HUDEP-2 (cell line): ENCODE data around the gene TJP3.

Experiments
- DNase-seq, 76 experiments: peaks; one replicate each; lab custom pipeline; 2025; ENCODE audit not compliant: unreplicated experiment in 76 of 76; lab: John Stamatoyannopoulos, UW

TJP3 gene

DNA sequence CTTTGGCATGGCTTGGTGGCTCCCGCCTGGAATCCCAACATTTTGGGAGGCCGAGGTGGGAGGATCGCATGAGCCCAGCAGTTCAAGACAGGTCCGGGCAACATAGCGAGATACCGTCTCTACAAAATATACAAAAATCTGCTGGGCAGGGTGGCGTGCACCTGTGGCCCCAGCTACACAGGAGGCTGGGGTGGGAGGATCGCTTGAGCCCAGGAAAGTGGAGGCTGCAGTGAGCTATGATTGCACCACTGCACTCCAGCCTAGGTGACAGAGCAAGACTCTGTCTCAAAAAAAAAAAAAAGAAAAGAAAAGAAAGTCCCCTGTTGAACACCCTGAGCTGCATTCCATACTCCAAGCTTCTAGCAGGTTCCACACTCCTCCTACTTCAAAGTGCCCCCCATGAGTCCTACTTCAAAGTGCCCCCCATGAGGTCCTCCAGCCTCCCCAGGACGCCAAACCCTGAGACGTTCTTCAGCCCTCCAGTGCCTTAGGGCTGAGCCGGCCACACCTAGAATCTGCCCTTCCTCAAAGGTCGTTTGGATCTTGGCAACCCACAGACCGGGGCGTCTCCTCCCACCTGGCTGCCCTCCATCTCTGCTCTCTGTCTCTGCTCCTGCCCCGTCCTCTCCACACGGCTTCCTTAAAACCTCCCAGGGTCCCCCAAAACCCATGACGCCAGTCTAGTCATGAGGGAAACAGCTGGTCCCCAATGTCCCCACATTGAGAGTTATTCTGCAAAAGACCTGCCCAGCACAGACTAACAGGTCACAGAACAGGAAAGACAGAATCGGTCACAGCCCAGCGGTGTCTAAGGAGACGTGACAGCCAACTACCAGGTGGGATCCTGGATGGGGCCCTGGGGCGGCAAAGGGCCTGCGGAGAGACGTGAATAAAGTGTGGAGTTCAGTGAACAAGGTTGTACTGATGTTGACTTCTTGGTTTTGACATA, 4.8 kb downstream of the TJP3 start:
- DNase-seq, result peak in 6 of 76 experiments; percentile 5 to 35 (median 26)

- DNase-seq, result no peak
These were observed 8.0 kb downstream of the TJP3 start for GRCh38 chr19:3716147-3716668.

- DNase-seq, result no peak
These were observed 11.7 kb downstream of the TJP3 start for GRCh38 chr19:3719868-3720267.

GRCh38 chr19:3720349-3720917, 12.2 kb downstream of the TJP3 start:
- DNase-seq, result no peak

DNA sequence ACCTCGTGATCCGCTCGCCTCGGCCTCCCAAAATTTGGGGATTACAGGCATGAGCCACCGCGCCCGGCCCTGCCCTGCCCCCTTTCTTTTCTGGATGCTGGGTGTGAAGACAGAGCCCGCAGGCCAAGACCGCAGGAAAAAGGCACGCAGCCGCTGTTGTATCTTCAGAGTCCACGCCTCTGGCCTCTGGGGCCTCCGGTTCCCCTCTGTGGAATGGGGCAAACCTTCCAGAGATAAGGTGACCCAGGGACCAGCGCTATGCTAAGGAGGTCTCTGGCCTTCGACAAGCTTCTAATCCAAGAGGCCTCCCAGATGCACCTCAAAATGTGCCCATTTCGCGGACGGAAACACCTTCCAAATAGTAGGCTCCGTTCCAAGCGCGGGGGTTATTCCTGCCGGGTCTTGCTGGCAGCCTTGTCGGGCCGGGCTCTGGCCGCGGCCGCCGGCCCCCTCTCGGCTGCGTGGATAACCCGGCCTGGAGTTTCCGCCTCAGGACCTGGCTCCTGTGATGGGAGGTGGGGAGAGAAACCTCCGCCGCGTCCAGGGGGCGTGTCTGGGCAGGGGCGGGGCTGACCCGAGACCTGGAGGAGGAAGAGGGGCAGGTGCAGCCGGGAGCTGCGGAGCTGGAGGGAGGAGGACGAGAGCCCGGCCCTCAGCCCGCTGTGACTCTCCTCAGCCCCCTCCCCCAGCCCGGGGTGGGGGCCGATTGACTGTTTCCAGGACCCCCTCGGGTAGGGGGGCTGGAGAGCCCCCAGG, 13.1 kb downstream of the TJP3 start:
- peak in 67 of 76 experiments; percentile 23 to 95 (median 68) for DNase-seq

- no peak for DNase-seq
These were observed 13.8 kb downstream of the TJP3 start for GRCh38 chr19:3721887-3722442.

DNA sequence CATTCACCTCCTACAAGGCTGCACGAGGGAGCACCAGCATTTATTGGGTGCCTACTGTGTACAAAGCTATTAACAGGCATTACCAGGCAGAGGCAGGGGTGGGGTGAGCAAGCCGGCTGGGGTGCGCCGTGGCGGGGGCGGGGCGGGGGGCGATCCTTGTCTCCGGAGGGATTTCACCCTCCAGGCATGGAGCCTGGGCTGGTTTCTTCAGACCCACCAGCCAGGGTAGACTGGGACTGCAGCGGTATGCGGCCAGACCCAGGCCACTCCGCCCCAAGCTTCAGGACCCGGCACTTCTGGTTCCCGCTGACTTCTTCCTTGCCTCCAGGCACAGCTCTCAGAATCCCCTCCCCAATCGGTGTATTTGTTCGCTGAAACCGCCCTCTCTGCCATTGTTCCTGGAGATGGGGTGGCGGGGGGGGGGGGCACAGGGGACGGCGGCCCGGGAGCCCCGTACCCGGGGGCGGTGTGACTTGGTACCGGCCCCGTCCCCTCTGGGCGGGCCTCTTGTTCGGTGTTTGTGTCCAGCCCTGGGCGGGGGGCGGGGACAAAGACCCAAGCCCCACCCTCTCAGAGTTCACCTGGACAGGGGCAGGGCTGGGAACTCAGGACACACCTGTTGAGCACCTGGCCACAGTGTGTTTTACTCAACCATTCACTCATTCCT, 14.4 kb downstream of the TJP3 start:
- DNase-seq, result no peak

DNA sequence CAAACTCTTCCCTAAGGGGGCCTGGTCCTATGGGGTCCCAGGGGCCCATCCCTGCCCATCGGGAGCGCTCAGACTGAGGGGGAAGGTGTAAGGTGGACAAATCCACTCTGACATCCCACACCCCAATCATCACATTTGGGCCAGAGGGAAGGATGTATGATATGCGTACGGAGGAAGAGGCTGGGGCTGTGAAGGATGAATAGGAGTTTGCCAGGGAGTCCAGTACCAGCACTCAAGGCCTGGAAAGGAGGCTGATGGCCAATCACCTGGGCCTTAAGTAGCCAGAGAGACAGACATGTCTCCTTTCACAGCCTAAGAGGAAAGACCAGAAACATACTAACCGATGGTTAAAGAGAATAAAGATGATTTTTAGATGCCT, 14.9 kb downstream of the TJP3 start:
- no peak for DNase-seq

DNA sequence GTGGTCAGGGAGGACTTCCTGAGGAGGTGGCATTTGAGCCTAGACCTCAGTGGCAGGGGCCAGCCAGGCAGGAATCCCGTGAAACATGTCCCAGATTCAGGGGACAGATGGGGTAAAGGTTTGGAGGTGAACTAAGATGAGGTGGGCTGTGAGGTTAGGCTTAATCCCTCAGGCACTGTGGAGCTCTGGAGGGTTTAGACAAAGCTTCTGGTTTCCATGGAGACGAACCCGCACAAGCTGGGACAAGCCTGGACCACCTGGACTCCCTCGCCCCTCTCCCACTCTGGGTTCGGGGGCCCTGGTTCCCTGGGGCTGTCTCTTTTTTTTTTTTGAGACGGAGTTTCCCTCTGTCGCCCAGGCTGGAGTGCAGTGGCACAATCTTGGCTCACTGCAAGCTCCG, 15.7 kb downstream of the TJP3 start:
- DNase-seq, result no peak

DNA sequence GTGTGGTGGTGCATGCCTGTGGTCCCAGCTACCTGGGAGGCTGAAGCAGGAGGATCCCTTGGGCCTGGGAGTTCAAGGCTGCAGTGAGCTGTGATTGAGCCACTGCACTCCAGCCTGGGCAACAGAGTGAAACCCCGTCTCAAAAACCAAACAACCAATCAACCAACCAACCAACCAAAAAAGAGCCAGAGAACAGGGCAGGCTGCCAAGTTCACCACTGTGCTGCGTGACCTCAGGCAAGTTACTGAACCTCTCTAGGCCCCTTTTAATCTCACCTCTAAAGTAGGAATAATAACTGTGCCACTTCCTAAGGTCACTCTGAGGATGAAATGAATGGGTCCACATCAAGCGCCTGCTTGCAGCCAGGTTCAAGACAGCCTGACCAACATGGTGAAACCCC, 16.9 kb downstream of the TJP3 start:
- peak in 1 of 76 experiments; percentile 9 for DNase-seq

DNA sequence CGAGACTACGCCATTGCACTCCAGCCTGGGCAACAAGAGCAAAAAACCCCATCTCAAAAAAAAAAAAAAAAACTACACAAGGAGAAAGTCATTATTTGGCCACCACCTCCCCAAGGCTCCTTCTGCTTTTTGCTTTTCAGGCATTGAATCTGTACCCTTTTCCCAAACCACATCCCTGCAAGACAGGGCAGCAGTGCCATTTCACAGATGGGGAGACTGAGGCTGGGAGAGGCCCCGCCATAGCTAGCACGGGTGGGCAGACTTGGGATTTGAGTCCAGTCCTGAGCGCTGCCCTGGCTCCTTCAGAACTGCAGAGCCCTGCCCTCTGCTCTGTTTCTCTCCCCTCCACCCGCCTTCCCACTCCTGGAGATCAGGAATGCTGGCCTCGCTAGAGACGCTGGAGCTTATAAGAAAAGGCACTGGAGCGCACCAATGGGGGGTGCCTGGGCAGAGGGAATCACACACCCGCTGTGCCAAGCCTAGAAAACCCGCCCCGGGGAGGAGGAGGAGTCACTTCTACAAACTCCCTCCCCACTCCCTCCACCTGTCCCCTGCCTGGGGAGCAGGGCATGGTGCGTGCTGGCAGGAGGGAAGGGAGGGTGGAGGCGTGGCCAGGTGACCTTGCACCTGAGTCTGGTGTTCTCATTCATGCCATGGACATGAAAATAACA, 17.6 kb downstream of the TJP3 start:
- DNase-seq, result no peak

GRCh38 chr19:3730457-3730958, 22.3 kb downstream of the TJP3 start:
- no peak for DNase-seq

- DNase-seq, result no peak
These were observed 23.9 kb downstream of the TJP3 start for GRCh38 chr19:3732108-3732507.

GRCh38 chr19:3733549-3734309, 25.5 kb downstream of the TJP3 start:
- no peak for DNase-seq

- no peak for DNase-seq
These were observed 26.1 kb downstream of the TJP3 start for GRCh38 chr19:3734310-3734600.

- DNase-seq, result no peak
These were observed 28.0 kb downstream of the TJP3 start for GRCh38 chr19:3736106-3736724.

GRCh38 chr19:3737487-3738205, 29.5 kb downstream of the TJP3 start:
- DNase-seq, result no peak
